ENCODE results near the gene LNP1. TPM values are rescaled to one million over a fixed set of nuclear protein-coding genes. Genes with fewer than 3 reads are reported as not detected.

Gene LNP1
- total and polyA plus RNA-seq, 2 of the 8 experiments (the other 6 are each of a cell fraction or from before 2014, with no cell fraction given), result 6.6 to 8.7 TPM

DNA sequence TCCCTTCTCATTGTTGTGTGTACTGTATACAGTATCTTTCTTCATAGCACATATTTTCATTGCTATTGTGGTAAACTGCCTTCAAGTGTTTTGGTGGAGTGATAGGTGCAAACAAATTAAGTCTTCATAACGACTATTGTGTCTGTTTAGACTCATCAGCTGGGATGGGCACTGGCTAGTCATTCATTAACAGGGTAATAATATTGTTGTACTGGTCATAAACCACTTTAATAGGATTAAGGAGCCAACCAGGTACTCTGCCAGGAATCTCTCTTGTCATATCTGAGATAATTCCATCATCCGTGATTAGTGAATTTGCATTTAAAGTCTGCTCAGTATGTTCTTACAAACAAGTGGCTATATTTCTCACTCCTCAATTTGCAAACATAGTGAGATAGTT lies 80.8 kb downstream of the LNP1 start (continued):
- TF ChIP-seq, protein P1, sequence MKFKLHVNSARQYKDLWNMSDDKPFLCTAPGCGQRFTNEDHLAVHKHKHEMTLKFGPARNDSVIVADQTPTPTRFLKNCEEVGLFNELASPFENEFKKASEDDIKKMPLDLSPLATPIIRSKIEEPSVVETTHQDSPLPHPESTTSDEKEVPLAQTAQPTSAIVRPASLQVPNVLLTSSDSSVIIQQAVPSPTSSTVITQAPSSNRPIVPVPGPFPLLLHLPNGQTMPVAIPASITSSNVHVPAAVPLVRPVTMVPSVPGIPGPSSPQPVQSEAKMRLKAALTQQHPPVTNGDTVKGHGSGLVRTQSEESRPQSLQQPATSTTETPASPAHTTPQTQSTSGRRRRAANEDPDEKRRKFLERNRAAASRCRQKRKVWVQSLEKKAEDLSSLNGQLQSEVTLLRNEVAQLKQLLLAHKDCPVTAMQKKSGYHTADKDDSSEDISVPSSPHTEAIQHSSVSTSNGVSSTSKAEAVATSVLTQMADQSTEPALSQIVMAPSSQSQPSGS (IDR thresholded peaks at IDR 0.05; ENCODE audit: low read length), result no peak
- no peak for TF ChIP-seq TCF12 (IDR thresholded peaks at IDR 0.05; ENCODE audit: low read depth, low read length)
- no peak for TF ChIP-seq GTF2F1 (IDR thresholded peaks at IDR 0.05; ENCODE audit: borderline replicate concordance, low read depth, low read length)
